KOPT-K1 (cell line): ENCODE data around the gene AMY2B.
"Not testable (repeated sequence)": the region's sequence is repeated elsewhere in the genome, so short reads cannot be mapped to it uniquely, and the experiment has no call there.

ENCODE experiments used
- H3K27ac ChIP-seq: fragments of 200-600 bp; sonication (generic); 2 replicates; pipeline ENCODE4 v1.5.1; 2016; ENCODE audit warnings: antibody characterized with exemption, mild to moderate bottlenecking, low read depth, low read length; ENCODE audit not compliant: poor library complexity, severe bottlenecking
- H3K36me3 ChIP-seq: fragments of 200-600 bp; sonication (generic); 2 replicates; pipeline ENCODE4 v1.5.1; 2017; ENCODE audit warnings: antibody characterized with exemption, mild to moderate bottlenecking, low read length, moderate library complexity; ENCODE audit not compliant: insufficient read depth
- H3K9me3 ChIP-seq: fragments of 200-600 bp; sonication (generic); 2 replicates; pipeline ENCODE4 v1.5.1; 2017; ENCODE audit warnings: antibody characterized with exemption, low read length, mild to moderate bottlenecking; ENCODE audit not compliant: insufficient read depth, poor library complexity, severe bottlenecking

Gene AMY2B

GRCh38 chr1:103571289-103571688 is at the start of gene AMY2B:
Gene AMY2B (plus strand): TSS chr1:103571589. CDS start chr1:103571603, 14 bp downstream.
- not testable (repeated sequence) for H3K27ac ChIP-seq, H3K9me3 ChIP-seq, H3K36me3 ChIP-seq

- no peaks in the 10 kb centered on the region for H3K9me3 ChIP-seq
- H3K27ac ChIP-seq: no peak overlapping the region
- H3K36me3 ChIP-seq: peaks cover 8% of the 10 kb centered on the region; the same call in 1 of the 2 replicates
Observed at GRCh38 chr1:103523346-103523745, 48.0 kb upstream of the AMY2B start.

GRCh38 chr1:103525114-103525606 is 46.2 kb upstream of the AMY2B start:
- Histone ChIP-seq H3K36me3 (peaks cover 25% of the 10 kb centered on the region), H3K9me3 (no peaks in the 10 kb centered on the region), H3K27ac (no peak overlapping the region)

- no peaks in the 10 kb centered on the region for H3K9me3 ChIP-seq
- peaks cover 32% of the 10 kb centered on the region for H3K36me3 ChIP-seq
- peak within 1 kb of the TSS; percentile 90 for H3K27ac ChIP-seq
Observed at GRCh38 chr1:103525607-103526507, 45.5 kb upstream of the AMY2B start, which contains the start of gene RNPC3. Gene RNPC3 (plus strand): TSS chr1:103525699. CDS start chr1:103526071, 372 bp downstream.

GRCh38 chr1:103527331-103527730 is 44.1 kb upstream of the AMY2B start:
- H3K36me3 ChIP-seq: peaks cover 46% of the 10 kb centered on the region
- no peaks in the 10 kb centered on the region for H3K9me3 ChIP-seq
- H3K27ac ChIP-seq: no peak overlapping the region

- Histone ChIP-seq H3K36me3 (peaks cover 70% of the 10 kb centered on the region), H3K9me3 (no peaks in the 10 kb centered on the region), H3K27ac (no peak overlapping the region)
Observed at GRCh38 chr1:103529746-103530145, 41.6 kb upstream of the AMY2B start.

GRCh38 chr1:103538226-103538625 is 33.2 kb upstream of the AMY2B start:
- H3K36me3 ChIP-seq: peaks cover 93% of the 10 kb centered on the region
- no peaks in the 10 kb centered on the region for H3K9me3 ChIP-seq
- H3K27ac ChIP-seq: no peak overlapping the region

GRCh38 chr1:103541431-103541830 is 30.0 kb upstream of the AMY2B start:
- no peaks in the 10 kb centered on the region for H3K9me3 ChIP-seq
- no peak overlapping the region for H3K27ac ChIP-seq
- H3K36me3 ChIP-seq: peaks cover 90% of the 10 kb centered on the region

- peaks cover 81% of the 10 kb centered on the region for H3K36me3 ChIP-seq
- H3K9me3 ChIP-seq: no peaks in the 10 kb centered on the region
Observed at GRCh38 chr1:103546496-103546895, 24.9 kb upstream of the AMY2B start.

GRCh38 chr1:103547840-103548239 is 23.5 kb upstream of the AMY2B start:
- H3K9me3 ChIP-seq: no peaks in the 10 kb centered on the region
- peaks cover 83% of the 10 kb centered on the region for H3K36me3 ChIP-seq
- H3K27ac ChIP-seq: no peak overlapping the region

More at GRCh38 chr1:103546496-103546895, 24.9 kb upstream of the AMY2B start:
- no peak overlapping the region for H3K27ac ChIP-seq

- Histone ChIP-seq H3K36me3 (peaks cover 12% of the 10 kb centered on the region), H3K9me3 (no peaks in the 10 kb centered on the region), H3K27ac (no peak overlapping the region)
Observed at GRCh38 chr1:103560427-103560826, 11.0 kb upstream of the AMY2B start.

- not testable (repeated sequence) for H3K36me3 ChIP-seq, H3K27ac ChIP-seq, H3K9me3 ChIP-seq
Observed at GRCh38 chr1:103561124-103561523, 10.3 kb upstream of the AMY2B start.

- Histone ChIP-seq H3K9me3 (no peaks in the 10 kb centered on the region), H3K27ac (no peak overlapping the region), H3K36me3 (peaks cover 5% of the 10 kb centered on the region; the same call in 1 of the 2 replicates)
Observed at GRCh38 chr1:103561643-103562395, 9.6 kb upstream of the AMY2B start.

GRCh38 chr1:103563056-103563455 is 8.3 kb upstream of the AMY2B start:
- H3K9me3 ChIP-seq: no peaks in the 10 kb centered on the region
- no peaks in the 10 kb centered on the region for H3K36me3 ChIP-seq
- no peak overlapping the region for H3K27ac ChIP-seq

- no peak overlapping the region for H3K27ac ChIP-seq
- no peaks in the 10 kb centered on the region for H3K9me3 ChIP-seq
- H3K36me3 ChIP-seq: no peaks in the 10 kb centered on the region
Observed at GRCh38 chr1:103569493-103569892, 1.9 kb upstream of the AMY2B start.
